Measurements from ENCODE around the gene SLC3A2. TPM values are rescaled to one million over a fixed set of nuclear protein-coding genes. Genes with fewer than 3 reads are reported as not detected.
A peak's percentile ranks its signal among the peaks of the same experiment; 100 is the strongest.
"Not testable (repeated sequence)": the region's sequence is repeated elsewhere in the genome, so short reads cannot be mapped to it uniquely, and the experiment has no call there.

SLC3A2 gene
- total RNA-seq, 4 donors from 2014 or later, result 170 to 234 (median 198) TPM

GRCh38 chr11:62854825-62855570 lies 25.7 kb upstream of the SLC3A2 start:
- Histone ChIP-seq H3K36me3 (peaks cover 28% of the 10 kb centered on the region), H3K27me3 (no peaks in the 10 kb centered on the region), H3K4me1 (peaks cover 50% of the 10 kb centered on the region), H3K9me3 (no peaks in the 10 kb centered on the region), H3K4me3 (peak overlapping the region; percentile 88), H3K27ac (peak overlapping the region; percentile 85)
- no peak for DNase-seq (ENCODE audit: low spot score in 2 of 2)
- TF ChIP-seq EP300 (IDR thresholded peaks at IDR 0.05) (no peak), CTCF (IDR thresholded peaks at IDR 0.05) (no peak), POLR2AphosphoS5 (IDR thresholded peaks at IDR 0.05) (no peak), POLR2A (IDR thresholded peaks at IDR 0.05) (no peak)
- WGBS, result 4% methylated on average over 15 of the region's 15 CpGs

GRCh38 chr11:62855571-62856332 lies 24.9 kb upstream of the SLC3A2 start:
- H3K4me1 ChIP-seq, result peaks cover 50% of the 10 kb centered on the region
- TF ChIP-seq POLR2AphosphoS5 (IDR thresholded peaks at IDR 0.05), result peak; percentile 81 to 98 (median 97)
- TF ChIP-seq CTCF (IDR thresholded peaks at IDR 0.05), result no peak
- peak; percentile 95 for TF ChIP-seq POLR2A (IDR thresholded peaks at IDR 0.05)
- DNase-seq (ENCODE audit: low spot score in 2 of 2), result peak; percentile 98
- peak overlapping the region; percentile 88 for H3K4me3 ChIP-seq
- peak overlapping the region; percentile 85 for H3K27ac ChIP-seq
- no peaks in the 10 kb centered on the region for H3K9me3 ChIP-seq
- under 1% methylated on average over 44 of the region's 54 CpGs for WGBS
- peaks cover 28% of the 10 kb centered on the region for H3K36me3 ChIP-seq
- H3K27me3 ChIP-seq, result no peaks in the 10 kb centered on the region

- Histone ChIP-seq H3K4me3 (peak overlapping the region; percentile 88), H3K4me1 (peaks cover 47% of the 10 kb centered on the region), H3K9me3 (no peaks in the 10 kb centered on the region), H3K27me3 (no peaks in the 10 kb centered on the region), H3K27ac (peak overlapping the region; percentile 85), H3K36me3 (peaks cover 26% of the 10 kb centered on the region)
- WGBS, result 10% methylated on average over 20 of the region's 20 CpGs
- no peak for DNase-seq (ENCODE audit: low spot score in 2 of 2)
- TF ChIP-seq EP300 (IDR thresholded peaks at IDR 0.05), result no peak
- TF ChIP-seq CTCF (IDR thresholded peaks at IDR 0.05), result peak in 1 of 2 donors; percentile 6
Observed at GRCh38 chr11:62856333-62856895, 24.3 kb upstream of the SLC3A2 start.

GRCh38 chr11:62857541-62857982 lies 23.1 kb upstream of the SLC3A2 start:
- 60% methylated on average over 2 of the region's 2 CpGs for WGBS
- peak overlapping the region; percentile 26 for H3K27ac ChIP-seq
- H3K4me1 ChIP-seq, result peaks cover 46% of the 10 kb centered on the region
- H3K36me3 ChIP-seq, result peaks cover 17% of the 10 kb centered on the region
- H3K9me3 ChIP-seq, result no peaks in the 10 kb centered on the region
- TF ChIP-seq POLR2AphosphoS5 (IDR thresholded peaks at IDR 0.05) (no peak), POLR2A (IDR thresholded peaks at IDR 0.05) (no peak), CTCF (IDR thresholded peaks at IDR 0.05) (no peak), EP300 (IDR thresholded peaks at IDR 0.05) (no peak)
- no peaks in the 10 kb centered on the region for H3K27me3 ChIP-seq
- no peak overlapping the region for H3K4me3 ChIP-seq
- no peak for DNase-seq (ENCODE audit: low spot score in 2 of 2)

GRCh38 chr11:62858201-62858600 lies 22.5 kb upstream of the SLC3A2 start:
- H3K36me3 ChIP-seq, result peaks cover 11% of the 10 kb centered on the region
- no peak overlapping the region for H3K4me3 ChIP-seq
- no peaks in the 10 kb centered on the region for H3K9me3 ChIP-seq
- WGBS, result 55% methylated on average over 7 of the region's 7 CpGs
- peaks cover 46% of the 10 kb centered on the region for H3K4me1 ChIP-seq
- peak overlapping the region; percentile 26 for H3K27ac ChIP-seq
- no peaks in the 10 kb centered on the region for H3K27me3 ChIP-seq
- no peak for DNase-seq (ENCODE audit: low spot score in 2 of 2)
- TF ChIP-seq CTCF (IDR thresholded peaks at IDR 0.05) (no peak), POLR2AphosphoS5 (IDR thresholded peaks at IDR 0.05) (no peak), POLR2A (IDR thresholded peaks at IDR 0.05) (no peak), EP300 (IDR thresholded peaks at IDR 0.05) (no peak)

GRCh38 chr11:62859281-62859703 lies 21.4 kb upstream of the SLC3A2 start:
- not testable (repeated sequence) for H3K36me3 ChIP-seq; H3K4me3 ChIP-seq; H3K27ac ChIP-seq; H3K9me3 ChIP-seq; H3K27me3 ChIP-seq; DNase-seq (ENCODE audit: low spot score in 2 of 2)
- peaks cover 39% of the 10 kb centered on the region for H3K4me1 ChIP-seq
- 60% methylated on average over 8 of the region's 8 CpGs for WGBS
